ENCODE results near the gene MYLK.

MYLK gene, protein sequence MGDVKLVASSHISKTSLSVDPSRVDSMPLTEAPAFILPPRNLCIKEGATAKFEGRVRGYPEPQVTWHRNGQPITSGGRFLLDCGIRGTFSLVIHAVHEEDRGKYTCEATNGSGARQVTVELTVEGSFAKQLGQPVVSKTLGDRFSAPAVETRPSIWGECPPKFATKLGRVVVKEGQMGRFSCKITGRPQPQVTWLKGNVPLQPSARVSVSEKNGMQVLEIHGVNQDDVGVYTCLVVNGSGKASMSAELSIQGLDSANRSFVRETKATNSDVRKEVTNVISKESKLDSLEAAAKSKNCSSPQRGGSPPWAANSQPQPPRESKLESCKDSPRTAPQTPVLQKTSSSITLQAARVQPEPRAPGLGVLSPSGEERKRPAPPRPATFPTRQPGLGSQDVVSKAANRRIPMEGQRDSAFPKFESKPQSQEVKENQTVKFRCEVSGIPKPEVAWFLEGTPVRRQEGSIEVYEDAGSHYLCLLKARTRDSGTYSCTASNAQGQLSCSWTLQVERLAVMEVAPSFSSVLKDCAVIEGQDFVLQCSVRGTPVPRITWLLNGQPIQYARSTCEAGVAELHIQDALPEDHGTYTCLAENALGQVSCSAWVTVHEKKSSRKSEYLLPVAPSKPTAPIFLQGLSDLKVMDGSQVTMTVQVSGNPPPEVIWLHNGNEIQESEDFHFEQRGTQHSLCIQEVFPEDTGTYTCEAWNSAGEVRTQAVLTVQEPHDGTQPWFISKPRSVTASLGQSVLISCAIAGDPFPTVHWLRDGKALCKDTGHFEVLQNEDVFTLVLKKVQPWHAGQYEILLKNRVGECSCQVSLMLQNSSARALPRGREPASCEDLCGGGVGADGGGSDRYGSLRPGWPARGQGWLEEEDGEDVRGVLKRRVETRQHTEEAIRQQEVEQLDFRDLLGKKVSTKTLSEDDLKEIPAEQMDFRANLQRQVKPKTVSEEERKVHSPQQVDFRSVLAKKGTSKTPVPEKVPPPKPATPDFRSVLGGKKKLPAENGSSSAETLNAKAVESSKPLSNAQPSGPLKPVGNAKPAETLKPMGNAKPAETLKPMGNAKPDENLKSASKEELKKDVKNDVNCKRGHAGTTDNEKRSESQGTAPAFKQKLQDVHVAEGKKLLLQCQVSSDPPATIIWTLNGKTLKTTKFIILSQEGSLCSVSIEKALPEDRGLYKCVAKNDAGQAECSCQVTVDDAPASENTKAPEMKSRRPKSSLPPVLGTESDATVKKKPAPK (N-terminal part only)

DNA sequence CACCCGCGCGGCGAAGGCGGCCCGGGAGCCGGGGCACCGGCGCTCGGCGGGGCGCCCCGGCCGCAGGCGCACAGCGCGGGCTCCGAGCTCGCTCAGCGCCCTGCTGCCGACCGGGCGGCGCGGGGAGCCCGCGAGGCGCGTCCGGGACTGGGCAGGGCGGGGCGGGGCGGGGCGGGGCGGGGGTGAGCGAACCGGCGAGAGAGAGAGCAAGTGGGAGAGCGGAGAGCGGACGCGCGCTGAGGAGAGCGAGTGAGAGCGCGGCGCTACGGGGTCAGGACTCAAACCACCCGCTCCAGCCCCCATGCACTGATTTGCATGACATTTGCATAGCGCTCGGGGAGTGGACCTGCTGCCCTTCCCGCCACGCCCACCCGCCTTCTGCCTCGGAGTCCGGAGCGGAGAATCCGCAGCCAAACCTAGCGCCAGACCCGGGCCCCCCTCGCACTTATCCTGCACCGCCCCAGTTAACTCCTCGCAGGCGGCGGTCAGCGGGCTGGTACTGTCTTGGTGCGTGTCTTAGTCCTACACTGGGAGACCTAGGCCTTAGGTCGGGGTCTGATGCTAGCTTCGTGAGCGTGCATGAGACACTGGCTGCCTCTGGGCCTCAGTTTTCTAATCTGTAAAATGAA lies at the start of gene MYLK:
Gene MYLK, minus strand, starts transcription at position 130 of the 629 bp plus-strand sequence. CDS start 90,491 bp downstream, outside the sequence.
- TF ChIP-seq, protein P1, sequence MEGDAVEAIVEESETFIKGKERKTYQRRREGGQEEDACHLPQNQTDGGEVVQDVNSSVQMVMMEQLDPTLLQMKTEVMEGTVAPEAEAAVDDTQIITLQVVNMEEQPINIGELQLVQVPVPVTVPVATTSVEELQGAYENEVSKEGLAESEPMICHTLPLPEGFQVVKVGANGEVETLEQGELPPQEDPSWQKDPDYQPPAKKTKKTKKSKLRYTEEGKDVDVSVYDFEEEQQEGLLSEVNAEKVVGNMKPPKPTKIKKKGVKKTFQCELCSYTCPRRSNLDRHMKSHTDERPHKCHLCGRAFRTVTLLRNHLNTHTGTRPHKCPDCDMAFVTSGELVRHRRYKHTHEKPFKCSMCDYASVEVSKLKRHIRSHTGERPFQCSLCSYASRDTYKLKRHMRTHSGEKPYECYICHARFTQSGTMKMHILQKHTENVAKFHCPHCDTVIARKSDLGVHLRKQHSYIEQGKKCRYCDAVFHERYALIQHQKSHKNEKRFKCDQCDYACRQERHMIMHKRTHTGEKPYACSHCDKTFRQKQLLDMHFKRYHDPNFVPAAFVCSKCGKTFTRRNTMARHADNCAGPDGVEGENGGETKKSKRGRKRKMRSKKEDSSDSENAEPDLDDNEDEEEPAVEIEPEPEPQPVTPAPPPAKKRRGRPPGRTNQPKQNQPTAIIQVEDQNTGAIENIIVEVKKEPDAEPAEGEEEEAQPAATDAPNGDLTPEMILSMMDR (IDR thresholded peaks at IDR 0.05; ENCODE audit: extremely low read depth, insufficient read depth, missing control alignments) = no peak

DNA sequence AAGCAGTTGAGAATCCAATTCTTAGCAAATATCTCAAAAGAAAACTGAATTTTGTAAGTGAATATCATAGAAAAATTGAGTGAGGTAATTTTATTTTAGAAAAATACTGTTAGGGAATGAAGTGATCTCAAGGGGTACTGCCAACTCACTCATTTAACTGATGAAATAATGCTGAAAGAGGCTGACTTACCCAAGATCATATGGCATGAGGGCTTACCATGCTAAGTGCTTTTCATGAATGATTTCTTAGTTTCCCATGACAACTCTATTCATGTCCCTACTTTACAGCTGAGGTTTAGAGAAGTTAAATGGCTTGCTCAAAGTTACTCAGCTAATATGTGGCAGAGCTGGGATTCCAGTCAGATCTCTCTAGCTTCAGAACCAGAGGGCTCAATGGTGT lies 46.3 kb upstream of the MYLK start:
- in situ Hi-C loops (cut with MboI; ENCODE audit: low pct_unique_long_range_greater_than_20kb, low sequenced_read_pairs, unreplicated experiment) = no loop called here
- TF ChIP-seq, protein P1 (IDR thresholded peaks at IDR 0.05; ENCODE audit: extremely low read depth, insufficient read depth, missing control alignments) = no peak
- no peak for DNase-seq (ENCODE audit: low spot score)

More for the DNA sequence above, at the start of gene MYLK:
- in situ Hi-C loops (cut with MboI; ENCODE audit: low pct_unique_long_range_greater_than_20kb, low sequenced_read_pairs, unreplicated experiment) = no loop called here
- peak; percentile 84 for DNase-seq (ENCODE audit: low spot score)

DNA sequence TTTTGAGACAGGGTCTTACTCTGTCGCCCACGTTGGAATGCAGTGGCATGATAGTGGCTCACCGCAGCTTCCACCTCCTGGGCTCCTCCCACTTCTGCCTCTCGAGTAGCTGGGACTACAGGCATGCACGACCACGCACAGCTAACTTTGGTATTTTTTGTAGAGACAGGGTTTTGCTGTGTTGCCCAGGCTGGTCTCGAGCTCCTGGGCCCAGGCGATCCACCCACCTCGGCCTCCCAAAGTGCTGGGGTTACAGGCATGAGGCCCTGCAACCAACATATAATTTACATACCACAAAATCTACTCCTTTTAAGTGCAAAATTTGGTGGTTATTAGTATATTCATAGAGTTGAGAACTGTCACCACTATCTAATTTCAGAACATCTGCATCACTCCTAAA lies 45.2 kb upstream of the MYLK start:
- DNase-seq (ENCODE audit: low spot score) = no peak
- in situ Hi-C loops (cut with MboI; ENCODE audit: low pct_unique_long_range_greater_than_20kb, low sequenced_read_pairs, unreplicated experiment) = no loop called here
- TF ChIP-seq, protein P1 (IDR thresholded peaks at IDR 0.05; ENCODE audit: extremely low read depth, insufficient read depth, missing control alignments) = no peak

DNA sequence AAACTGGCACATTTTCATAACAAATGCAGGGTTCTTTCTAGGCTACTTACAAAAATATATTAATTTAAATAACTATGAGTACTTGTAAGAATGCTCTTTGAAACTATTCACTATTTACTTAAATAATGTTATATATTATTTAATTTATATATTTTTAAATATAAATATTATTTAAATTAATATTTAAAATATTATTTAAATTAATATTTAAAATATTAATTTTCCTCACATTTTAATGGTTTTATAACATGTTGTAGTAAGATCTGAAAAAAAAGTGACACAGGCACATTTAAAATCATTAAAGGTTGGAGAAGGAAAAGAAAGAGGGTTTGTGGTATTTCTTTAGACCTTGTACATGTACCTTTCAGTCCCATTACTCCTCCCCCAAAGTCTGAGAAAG lies 42.3 kb upstream of the MYLK start:
- DNase-seq (ENCODE audit: low spot score) = no peak
- in situ Hi-C loops (cut with MboI; ENCODE audit: low pct_unique_long_range_greater_than_20kb, low sequenced_read_pairs, unreplicated experiment) = no loop called here
- TF ChIP-seq, protein P1 (IDR thresholded peaks at IDR 0.05; ENCODE audit: extremely low read depth, insufficient read depth, missing control alignments) = no peak

DNA sequence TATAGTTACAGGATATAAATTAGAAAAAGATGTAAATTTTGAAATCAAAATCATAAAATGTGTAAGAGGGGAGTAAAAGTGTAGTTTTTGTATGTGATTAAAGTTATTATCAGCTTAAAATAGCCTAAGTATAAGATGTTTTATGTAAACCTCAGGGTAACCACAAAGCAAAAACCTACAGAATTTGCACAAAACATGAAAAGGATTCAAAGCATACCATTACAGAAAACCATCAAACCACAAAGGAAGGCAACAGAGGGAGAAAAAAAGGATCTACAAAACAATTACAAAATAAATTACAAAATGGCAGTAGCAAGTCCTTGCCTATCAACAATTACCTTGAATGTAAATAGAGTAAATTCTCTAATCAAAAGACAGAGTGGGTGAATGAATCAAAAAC lies 36.7 kb upstream of the MYLK start:
- TF ChIP-seq, protein P1 (IDR thresholded peaks at IDR 0.05; ENCODE audit: extremely low read depth, insufficient read depth, missing control alignments) = no peak
- in situ Hi-C loops (cut with MboI; ENCODE audit: low pct_unique_long_range_greater_than_20kb, low sequenced_read_pairs, unreplicated experiment) = no loop called here
- no peak for DNase-seq (ENCODE audit: low spot score)

DNA sequence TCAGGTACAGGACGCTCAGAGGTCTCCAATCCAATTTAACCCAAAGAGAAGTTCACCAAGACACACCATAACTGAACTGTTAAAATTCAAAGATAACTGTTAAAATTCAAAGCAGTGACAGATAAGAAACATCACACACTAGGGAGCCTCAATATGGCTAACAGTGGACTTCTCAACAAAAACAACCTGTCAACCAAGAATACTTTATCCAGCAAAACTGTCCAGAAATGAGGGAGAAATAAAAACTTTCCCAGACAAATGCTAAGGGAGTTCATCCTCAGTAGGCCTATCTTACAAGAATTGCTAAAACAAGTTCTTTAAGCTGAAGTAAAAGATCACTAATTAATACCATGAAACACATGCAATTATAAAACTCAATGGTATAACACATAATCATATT lies 36.3 kb upstream of the MYLK start:
- in situ Hi-C loops (cut with MboI; ENCODE audit: low pct_unique_long_range_greater_than_20kb, low sequenced_read_pairs, unreplicated experiment) = no loop called here
- DNase-seq (ENCODE audit: low spot score) = no peak
- TF ChIP-seq, protein P1 (IDR thresholded peaks at IDR 0.05; ENCODE audit: extremely low read depth, insufficient read depth, missing control alignments) = no peak

Data from GM13977 (cell line).